ENCODE results near the gene PRRG3.

GRCh38 chrX:151708821-151709220, 13.6 kb downstream of the PRRG3 start:
- no peak for TF ChIP-seq CTCF (IDR thresholded peaks at IDR 0.05; ENCODE audit: extremely low read depth in 1 of 2, insufficient read depth in 1 of 2, low read depth in 1 of 2, low read length in 2 of 2)
- TF ChIP-seq GATA2 (IDR thresholded peaks at IDR 0.05; ENCODE audit: insufficient read depth, insufficient read length, low read depth, low read length) = no peak
- TF ChIP-seq POLR2AphosphoS5 (IDR thresholded peaks at IDR 0.05; ENCODE audit: insufficient read depth, low read depth, low read length) = no peak
- TF ChIP-seq POLR2A (IDR thresholded peaks at IDR 0.05; ENCODE audit: low read depth, low read length) = no peak
- no peak for TF ChIP-seq JUN (IDR thresholded peaks at IDR 0.05; ENCODE audit: borderline replicate concordance, insufficient read depth, insufficient read length, low read depth)
- TF ChIP-seq EZH2 (IDR thresholded peaks at IDR 0.05; ENCODE audit: borderline replicate concordance, low read depth, low read length, severe bottlenecking) = no peak
- no peak for TF ChIP-seq MAX (IDR thresholded peaks at IDR 0.05; ENCODE audit: insufficient read depth, insufficient read length)
- TF ChIP-seq MYC (IDR thresholded peaks at IDR 0.05; ENCODE audit: low read depth, low read length) = no peak
